GM12875 (cell line): ENCODE data around the gene PIP5K1B.

Experiments used
- H3K4me3 ChIP-seq: one replicate; pipeline ENCODE4 v1.5.1; 2011; ENCODE audit warnings: low read depth, low read length, control low read depth
- TF ChIP-seq, protein P1 (sequence below): IDR thresholded peaks from 2 replicates; pipeline ENCODE4 v1.5.1; 2011; ENCODE audit warnings: low read depth, mild to moderate bottlenecking, control low read depth, inconsistent platforms, low read length, moderate library complexity, borderline replicate concordance; ENCODE audit not compliant: insufficient read depth

The PIP5K1B gene

DNA sequence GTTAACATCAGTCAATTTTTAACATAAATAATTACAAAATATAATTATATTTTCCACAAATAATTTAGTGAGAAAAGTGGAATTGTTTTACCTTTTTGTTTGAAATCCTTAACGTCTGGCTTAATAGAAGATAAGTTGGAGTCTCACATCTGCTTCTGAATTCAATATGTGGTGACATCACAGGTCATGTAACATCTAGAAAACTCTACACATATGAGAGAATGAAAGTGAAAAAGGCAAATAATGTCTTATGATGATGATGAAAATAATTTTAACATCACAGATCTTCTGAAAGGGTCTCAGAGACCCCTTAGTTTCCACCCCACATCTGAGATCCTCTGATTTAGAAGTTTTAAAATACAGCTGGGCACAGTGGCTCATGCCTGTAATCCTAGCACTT, 227.4 kb downstream of the PIP5K1B start:
- H3K4me3 ChIP-seq = no peak overlapping the region
- TF ChIP-seq, protein P1, sequence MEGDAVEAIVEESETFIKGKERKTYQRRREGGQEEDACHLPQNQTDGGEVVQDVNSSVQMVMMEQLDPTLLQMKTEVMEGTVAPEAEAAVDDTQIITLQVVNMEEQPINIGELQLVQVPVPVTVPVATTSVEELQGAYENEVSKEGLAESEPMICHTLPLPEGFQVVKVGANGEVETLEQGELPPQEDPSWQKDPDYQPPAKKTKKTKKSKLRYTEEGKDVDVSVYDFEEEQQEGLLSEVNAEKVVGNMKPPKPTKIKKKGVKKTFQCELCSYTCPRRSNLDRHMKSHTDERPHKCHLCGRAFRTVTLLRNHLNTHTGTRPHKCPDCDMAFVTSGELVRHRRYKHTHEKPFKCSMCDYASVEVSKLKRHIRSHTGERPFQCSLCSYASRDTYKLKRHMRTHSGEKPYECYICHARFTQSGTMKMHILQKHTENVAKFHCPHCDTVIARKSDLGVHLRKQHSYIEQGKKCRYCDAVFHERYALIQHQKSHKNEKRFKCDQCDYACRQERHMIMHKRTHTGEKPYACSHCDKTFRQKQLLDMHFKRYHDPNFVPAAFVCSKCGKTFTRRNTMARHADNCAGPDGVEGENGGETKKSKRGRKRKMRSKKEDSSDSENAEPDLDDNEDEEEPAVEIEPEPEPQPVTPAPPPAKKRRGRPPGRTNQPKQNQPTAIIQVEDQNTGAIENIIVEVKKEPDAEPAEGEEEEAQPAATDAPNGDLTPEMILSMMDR = no peak

- no peak overlapping the region for H3K4me3 ChIP-seq
- TF ChIP-seq, protein P1 = no peak
These were observed 228.6 kb downstream of the PIP5K1B start for GRCh38 chr9:68933434-68934328.

DNA sequence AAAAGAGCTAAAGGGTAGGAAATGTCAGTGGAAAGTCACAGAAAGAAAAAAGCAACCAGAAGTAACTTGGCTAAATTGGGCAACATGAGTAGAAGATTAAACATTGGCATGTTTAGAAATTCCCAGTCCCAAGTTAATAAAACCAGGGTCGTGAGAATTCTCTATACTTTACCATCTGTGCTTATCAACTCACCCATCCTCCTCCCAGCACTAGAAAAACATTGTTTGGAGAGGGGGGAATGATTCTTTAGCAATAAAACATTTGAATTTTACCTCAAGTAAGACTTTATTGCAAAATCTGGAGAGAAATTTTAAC, 229.2 kb downstream of the PIP5K1B start:
- no peak overlapping the region for H3K4me3 ChIP-seq
- TF ChIP-seq, protein P1 = no peak

GRCh38 chr9:68940573-68940972, 235.5 kb downstream of the PIP5K1B start:
- TF ChIP-seq, protein P1 = no peak
- H3K4me3 ChIP-seq = no peak overlapping the region

GRCh38 chr9:68941780-68942459, 236.9 kb downstream of the PIP5K1B start:
- H3K4me3 ChIP-seq = no peak overlapping the region
- TF ChIP-seq, protein P1 = no peak

DNA sequence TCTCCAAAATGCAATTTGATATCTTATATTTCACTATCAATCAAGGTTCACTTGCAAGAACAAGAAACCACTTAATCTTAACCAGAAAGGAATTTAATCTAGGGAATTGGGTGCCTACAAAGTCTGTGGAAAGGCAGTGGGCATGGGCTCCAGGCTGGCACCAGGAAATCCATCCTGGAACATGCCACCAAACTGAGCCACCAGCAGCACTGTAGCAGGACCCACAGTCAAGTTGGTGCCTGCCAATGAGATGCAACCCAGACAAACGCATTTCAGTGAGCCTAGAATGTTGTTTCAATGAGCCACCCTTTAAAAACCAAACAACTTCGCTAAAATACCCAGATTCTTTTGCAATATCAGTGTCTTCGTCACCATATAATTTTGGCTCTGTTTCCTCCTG, 237.8 kb downstream of the PIP5K1B start:
- TF ChIP-seq, protein P1 = no peak
- H3K4me3 ChIP-seq = no peak overlapping the region

DNA sequence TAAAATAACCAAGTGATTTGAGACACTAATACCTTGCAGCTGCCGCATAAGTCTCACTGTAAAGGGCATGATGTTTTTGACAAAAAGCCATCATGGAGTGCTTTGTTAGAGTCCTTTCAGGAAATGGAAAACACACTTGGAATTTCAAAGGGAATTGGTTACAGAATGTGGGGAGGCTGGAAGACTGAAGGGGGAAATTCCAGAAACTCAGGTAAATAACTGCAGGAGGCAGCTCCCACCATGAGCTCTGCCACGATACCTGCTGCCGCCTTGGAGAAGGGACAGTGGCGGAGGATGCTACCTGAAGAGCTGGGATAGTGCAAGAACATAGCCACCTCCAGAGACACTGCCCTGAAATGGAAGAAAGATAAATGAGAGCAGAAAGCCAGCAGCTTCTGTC, 242.0 kb downstream of the PIP5K1B start:
- TF ChIP-seq, protein P1 = no peak
- no peak overlapping the region for H3K4me3 ChIP-seq
